ENCODE data around the gene ZBED5. TPM values are rescaled to one million over a fixed set of nuclear protein-coding genes. Genes with fewer than 3 reads are reported as not detected.

ZBED5 gene
- total and polyA plus RNA-seq, 9 of the 15 experiments (the other 6 are each of a cell fraction or from before 2014, with no cell fraction given) = 12.4 to 70.7 (median 26.8) TPM

- TF ChIP-seq UBTF (IDR thresholded peaks at IDR 0.05; ENCODE audit: borderline replicate concordance in 1 of 2, low read depth in 2 of 2, low read length in 2 of 2) (no peak; a peak in 1 of 4 replicates), NFE2 (IDR thresholded peaks at IDR 0.05; ENCODE audit: low read depth) (peak; percentile 87), XRCC3 (IDR thresholded peaks at IDR 0.05) (no peak), CEBPG (CRISPR knock-in tag; IDR thresholded peaks at IDR 0.05) (no peak), CEBPG (tag; conservative IDR thresholded peaks at IDR 0.05 in 1 of 2, IDR thresholded peaks at IDR 0.05 in 1 of 2) (no peak), MTA3 (IDR thresholded peaks at IDR 0.05; ENCODE audit: borderline replicate concordance) (peak; percentile 91), SMAD1 (IDR thresholded peaks at IDR 0.05; ENCODE audit: low read depth, low read length, partially characterized antibody) (no peak), ZNF24 (IDR thresholded peaks at IDR 0.05) (no peak), SIX5 (IDR thresholded peaks at IDR 0.05; ENCODE audit: borderline replicate concordance in 1 of 2, insufficient read depth in 1 of 2, low read depth in 1 of 2, low read length in 2 of 2) (no peak), POLR3A (IDR thresholded peaks at IDR 0.05; ENCODE audit: borderline replicate concordance, extremely low read depth, insufficient read depth, insufficient read length) (no peak), BRF1 (IDR thresholded peaks at IDR 0.05; ENCODE audit: borderline replicate concordance, extremely low read depth, insufficient read length) (no peak), RBM14 (IDR thresholded peaks at IDR 0.05; ENCODE audit: borderline replicate concordance, insufficient read depth, low read depth, low read length) (no peak), CBFA2T3 (IDR thresholded peaks at IDR 0.05) (peak; percentile 95), BHLHE40 (IDR thresholded peaks at IDR 0.05; ENCODE audit: low read length) (peak; percentile 35; the same call in 1 of the 2 replicates), MAFG (tag; conservative IDR thresholded peaks at IDR 0.05) (peak; percentile 68), HOXB6 (CRISPR knock-in tag; IDR thresholded peaks at IDR 0.05; ENCODE audit: borderline replicate concordance) (no peak), TAF9B (IDR thresholded peaks at IDR 0.05; ENCODE audit: partially characterized antibody) (peak; percentile 70), THAP12 (CRISPR knock-in tag; IDR thresholded peaks at IDR 0.05) (no peak), TBP (optimal IDR thresholded peaks at IDR 0.05; ENCODE audit: low read depth, low read length) (peak; percentile 37)
- TF ChIP-seq, protein P1, sequence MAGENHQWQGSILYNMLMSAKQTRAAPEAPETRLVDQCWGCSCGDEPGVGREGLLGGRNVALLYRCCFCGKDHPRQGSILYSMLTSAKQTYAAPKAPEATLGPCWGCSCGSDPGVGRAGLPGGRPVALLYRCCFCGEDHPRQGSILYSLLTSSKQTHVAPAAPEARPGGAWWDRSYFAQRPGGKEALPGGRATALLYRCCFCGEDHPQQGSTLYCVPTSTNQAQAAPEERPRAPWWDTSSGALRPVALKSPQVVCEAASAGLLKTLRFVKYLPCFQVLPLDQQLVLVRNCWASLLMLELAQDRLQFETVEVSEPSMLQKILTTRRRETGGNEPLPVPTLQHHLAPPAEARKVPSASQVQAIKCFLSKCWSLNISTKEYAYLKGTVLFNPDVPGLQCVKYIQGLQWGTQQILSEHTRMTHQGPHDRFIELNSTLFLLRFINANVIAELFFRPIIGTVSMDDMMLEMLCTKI (IDR thresholded peaks at IDR 0.05; ENCODE audit: partially characterized antibody) = no peak
- TF ChIP-seq, protein P2, sequence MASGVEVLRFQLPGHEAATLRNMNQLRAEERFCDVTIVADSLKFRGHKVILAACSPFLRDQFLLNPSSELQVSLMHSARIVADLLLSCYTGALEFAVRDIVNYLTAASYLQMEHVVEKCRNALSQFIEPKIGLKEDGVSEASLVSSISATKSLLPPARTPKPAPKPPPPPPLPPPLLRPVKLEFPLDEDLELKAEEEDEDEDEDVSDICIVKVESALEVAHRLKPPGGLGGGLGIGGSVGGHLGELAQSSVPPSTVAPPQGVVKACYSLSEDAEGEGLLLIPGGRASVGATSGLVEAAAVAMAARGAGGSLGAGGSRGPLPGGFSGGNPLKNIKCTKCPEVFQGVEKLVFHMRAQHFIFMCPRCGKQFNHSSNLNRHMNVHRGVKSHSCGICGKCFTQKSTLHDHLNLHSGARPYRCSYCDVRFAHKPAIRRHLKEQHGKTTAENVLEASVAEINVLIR (CRISPR knock-in tag; IDR thresholded peaks at IDR 0.05) = no peak
These were observed 41.4 kb upstream of the ZBED5 start (continued) for GRCh38 chr11:10899121-10899830.
